ENCODE data around the gene TNNC2.

GRCh38 chr20:45780159-45780558, 47.0 kb downstream of the TNNC2 start:
- TF ChIP-seq CTCF (conservative IDR thresholded peaks at IDR 0.05 in 1 of 2, IDR thresholded peaks at IDR 0.05 in 1 of 2; ENCODE audit: extremely low read depth in 1 of 2, insufficient read depth in 1 of 2, low read depth in 1 of 2, low read length in 2 of 2) (no peak), EZH2 (IDR thresholded peaks at IDR 0.05; ENCODE audit: borderline replicate concordance, low read length) (no peak)
